DMS153 treated with DMSO at 0.1 percent for 48 hours (cell line): ENCODE measurements around the gene PLXND1.
A peak's percentile ranks its signal among the peaks of the same experiment; 100 is the strongest.

Experiments
- DNase-seq: peaks from one replicate; lab custom pipeline; 2025; ENCODE audit not compliant: unreplicated experiment; lab: John Stamatoyannopoulos, UW

The PLXND1 gene

GRCh38 chr3:129629011-129629410 lies 22.5 kb upstream of the PLXND1 start:
- DNase-seq = no peak

GRCh38 chr3:129628169-129628522 lies 21.7 kb upstream of the PLXND1 start:
- no peak for DNase-seq

GRCh38 chr3:129627350-129628168 lies 21.1 kb upstream of the PLXND1 start:
- DNase-seq = peak; percentile 65

GRCh38 chr3:129626744-129627349 lies 20.4 kb upstream of the PLXND1 start:
- peak; percentile 80 for DNase-seq

- no peak for DNase-seq
Measured at GRCh38 chr3:129625072-129625874, 18.8 kb upstream of the PLXND1 start.

- DNase-seq = no peak
Measured at GRCh38 chr3:129624347-129625071, 18.0 kb upstream of the PLXND1 start.

DNA sequence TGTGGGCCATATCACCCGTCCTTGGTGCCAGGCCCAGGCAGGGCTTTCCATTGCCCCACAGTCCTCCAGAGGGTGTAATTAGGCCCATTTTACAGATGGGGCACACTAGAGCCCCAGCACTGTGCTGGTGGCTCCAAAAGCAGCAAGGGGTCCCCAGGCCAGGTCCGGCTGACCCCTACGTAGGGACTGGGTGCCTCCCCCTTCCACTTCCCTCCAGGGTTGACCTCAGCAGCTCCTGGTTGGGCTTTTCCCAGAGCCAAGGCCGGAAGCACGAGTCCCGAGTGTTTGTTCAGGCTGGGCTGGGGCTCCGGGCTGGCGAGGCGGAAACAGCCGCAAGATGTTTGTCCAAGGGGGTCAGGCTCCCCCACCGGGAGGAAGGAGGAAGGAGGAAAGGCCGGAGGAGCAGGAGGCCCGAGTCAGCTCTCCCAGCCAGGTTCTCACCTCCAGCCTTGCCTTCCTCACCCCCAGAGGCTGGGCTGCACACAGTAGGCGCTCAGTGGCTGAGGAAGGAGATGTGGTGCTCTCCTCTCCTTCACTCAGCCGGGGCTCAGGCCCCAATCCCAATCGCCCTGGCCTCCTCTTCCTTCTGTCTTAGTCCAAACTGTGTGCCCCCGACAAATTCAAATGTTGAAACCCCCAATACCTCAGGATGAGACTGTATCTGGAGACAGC lies 17.1 kb upstream of the PLXND1 start:
- DNase-seq = no peak

DNA sequence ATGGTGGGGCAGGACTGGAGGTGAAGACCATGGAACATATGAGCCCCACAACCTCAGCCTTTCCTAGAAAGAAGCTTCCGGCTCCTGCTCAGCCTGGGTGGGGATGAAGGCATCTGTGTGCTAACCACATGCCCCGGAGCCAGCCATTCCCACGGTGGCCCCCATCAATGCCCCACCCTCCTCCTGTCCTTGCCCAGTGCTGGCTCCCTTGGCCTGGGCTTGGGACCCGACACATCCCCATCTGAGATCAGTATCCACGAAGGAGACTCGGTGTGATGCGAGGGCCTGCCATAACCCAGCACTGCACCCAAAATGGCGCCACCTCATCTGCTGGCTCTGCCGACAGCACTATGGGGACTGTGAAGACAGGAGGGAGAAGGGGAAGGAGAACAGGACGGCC lies 16.5 kb upstream of the PLXND1 start:
- DNase-seq = no peak

DNA sequence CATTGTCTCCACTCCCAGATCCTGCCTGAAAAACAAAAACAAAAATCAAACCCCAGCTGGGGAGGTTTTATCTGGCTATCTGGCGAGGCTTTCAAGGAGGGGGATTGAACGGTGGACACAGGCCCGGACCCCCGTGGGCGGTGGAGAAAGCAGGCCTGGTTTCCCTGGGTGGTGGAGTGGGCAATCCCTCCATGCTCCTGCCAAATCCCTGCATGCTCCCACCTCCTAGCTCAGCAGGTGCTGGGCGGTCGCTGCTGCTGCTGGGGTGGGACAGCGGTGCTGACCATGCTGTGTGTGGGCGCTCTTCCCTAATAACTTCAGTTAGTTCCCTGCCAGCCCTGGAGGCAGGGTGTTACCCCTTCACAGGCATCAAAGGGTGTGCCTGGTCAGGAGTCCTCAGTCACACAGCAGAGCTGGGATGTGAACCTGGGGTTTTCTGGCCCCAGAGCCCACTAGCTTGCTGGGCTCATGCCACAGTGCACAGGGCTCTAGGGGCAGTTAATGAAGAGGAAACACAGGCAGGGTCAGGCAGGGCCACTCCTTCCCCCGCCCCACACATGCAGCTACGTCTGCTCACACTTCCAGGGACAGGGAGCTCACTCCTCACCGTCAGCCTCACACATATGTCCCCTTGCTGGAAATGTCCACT lies 15.9 kb upstream of the PLXND1 start:
- DNase-seq = no peak

- no peak for DNase-seq
Measured at GRCh38 chr3:129621626-129622225, 15.2 kb upstream of the PLXND1 start.

DNA sequence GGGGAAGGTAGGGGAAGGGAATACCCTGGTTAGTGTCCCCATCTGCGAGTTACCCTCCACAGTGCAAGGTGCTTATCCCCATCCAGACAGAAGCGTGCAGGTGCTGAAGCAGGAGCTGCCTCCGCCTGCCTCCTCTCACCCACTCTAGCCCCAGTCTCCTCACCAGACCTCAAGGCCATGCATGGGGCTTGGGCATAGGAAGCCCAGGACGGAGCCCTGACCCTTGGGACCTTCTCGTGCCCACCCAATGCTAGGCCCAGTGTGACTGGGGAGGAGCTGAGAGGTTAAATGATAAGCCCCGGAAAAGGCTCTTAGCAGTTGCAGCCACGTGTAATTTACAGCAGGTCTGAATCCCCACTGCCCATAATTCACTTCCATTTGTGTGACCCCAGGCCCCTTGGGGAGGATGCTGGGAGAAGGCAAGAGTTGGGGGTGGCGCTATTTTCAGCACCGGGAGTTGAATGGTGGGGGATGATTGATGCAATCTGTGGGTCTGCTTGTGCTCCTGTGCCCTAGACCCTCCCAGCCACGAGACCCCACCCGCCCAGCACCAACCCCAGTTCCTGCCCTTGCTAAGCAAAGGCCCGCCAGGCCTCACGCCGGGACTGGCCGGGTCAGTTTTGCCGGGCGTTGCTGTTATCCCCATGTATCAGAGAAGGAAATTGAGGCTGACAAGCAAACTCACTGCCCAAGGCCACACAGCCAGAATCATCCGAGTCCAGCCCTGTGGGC lies 14.5 kb upstream of the PLXND1 start:
- DNase-seq = no peak

- DNase-seq = no peak
Measured at GRCh38 chr3:129619726-129620162, 13.3 kb upstream of the PLXND1 start.

- DNase-seq = no peak
Measured at GRCh38 chr3:129618901-129619671, 12.6 kb upstream of the PLXND1 start.

GRCh38 chr3:129618186-129618820 lies 11.8 kb upstream of the PLXND1 start:
- DNase-seq = no peak

GRCh38 chr3:129617381-129618185 lies 11.1 kb upstream of the PLXND1 start:
- DNase-seq = no peak

DNA sequence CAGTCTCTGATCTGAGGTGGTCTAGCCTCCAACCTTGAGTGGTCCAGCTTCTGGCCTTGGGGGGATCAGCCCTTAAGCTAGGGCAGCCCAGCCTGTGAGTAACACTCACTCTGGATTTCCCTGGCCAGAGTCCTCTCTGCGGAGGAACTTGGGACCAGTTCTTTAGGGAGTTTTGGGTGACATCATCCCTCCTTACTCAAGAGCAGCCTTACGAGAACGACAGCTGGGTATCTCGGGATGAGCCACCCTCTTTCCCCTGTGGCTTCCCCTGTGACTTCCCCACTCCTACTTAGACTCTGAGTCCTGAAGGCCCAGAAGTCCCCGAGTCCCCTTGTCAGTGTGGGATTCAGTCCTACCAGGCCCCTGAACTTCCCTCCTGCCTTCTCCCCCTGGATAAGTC lies 10.2 kb upstream of the PLXND1 start:
- no peak for DNase-seq

GRCh38 chr3:129616291-129616690 lies 9.8 kb upstream of the PLXND1 start:
- DNase-seq = no peak
